NCI-H2171 (cell line): ENCODE measurements around the gene FUCA1.
"Not testable (repeated sequence)": the region's sequence is repeated elsewhere in the genome, so short reads cannot be mapped to it uniquely, and the experiment has no call there.

Experiments
- DNase-seq: peaks from one replicate; lab custom pipeline; 2025; lab: John Stamatoyannopoulos, UW

The FUCA1 gene

DNA sequence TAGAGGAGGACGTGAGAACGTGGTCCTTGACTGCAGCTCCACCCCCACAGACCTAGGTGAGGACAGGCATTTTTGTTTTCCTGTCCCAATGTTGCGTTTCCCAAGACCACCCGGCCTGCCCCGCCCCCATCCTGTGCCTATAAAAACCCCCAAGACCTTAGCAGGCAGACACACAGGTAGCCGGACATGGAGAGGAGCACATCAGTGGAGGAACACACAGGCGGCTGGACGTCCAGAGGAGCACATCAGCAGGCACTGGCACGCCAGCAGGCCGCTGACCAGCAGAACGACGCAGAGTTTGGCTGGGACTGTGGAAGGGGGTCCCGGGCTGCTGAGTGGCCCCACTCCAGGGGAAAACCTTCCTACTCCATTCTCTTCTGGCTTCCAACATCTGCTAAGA, 30.2 kb downstream of the FUCA1 start:
- no peak for DNase-seq

DNA sequence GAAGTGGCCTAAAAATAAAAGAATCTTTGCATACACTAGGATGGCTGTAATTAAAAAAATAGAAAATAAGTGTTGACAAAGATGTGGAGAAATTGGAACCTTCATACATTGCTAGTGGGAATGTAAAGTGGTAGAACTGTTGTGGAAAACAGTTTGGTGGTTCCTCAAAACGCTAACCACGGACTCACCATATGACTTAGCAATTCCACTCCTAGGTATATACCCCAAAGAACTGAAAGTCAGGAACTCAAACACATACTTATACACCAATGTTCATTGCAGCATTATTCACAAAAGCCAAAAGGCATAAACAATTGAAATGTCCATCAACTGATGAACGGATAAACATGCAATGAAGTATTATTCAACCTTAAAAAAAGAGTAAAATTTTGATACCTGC, 32.1 kb downstream of the FUCA1 start:
- DNase-seq, result no peak

DNA sequence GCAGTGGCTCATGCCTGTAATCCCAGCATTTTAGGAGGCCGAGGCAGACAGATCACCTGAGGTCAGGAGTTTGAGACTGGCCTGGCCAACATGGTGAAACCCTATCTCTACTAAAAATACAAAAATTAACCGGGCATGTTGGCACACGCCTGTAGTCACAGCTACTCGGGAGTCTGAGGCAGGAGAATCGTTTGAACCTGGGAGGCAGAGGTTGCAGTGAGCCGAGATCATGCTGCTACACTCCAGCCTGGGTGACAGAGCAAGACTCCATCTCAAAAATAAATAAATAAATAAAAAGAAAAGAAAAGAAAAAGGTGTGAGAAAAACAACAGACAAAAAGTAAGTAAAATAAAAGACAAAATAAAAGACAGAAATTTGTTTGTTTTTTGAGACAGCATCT, 33.9 kb downstream of the FUCA1 start:
- DNase-seq, result not testable (repeated sequence)

DNA sequence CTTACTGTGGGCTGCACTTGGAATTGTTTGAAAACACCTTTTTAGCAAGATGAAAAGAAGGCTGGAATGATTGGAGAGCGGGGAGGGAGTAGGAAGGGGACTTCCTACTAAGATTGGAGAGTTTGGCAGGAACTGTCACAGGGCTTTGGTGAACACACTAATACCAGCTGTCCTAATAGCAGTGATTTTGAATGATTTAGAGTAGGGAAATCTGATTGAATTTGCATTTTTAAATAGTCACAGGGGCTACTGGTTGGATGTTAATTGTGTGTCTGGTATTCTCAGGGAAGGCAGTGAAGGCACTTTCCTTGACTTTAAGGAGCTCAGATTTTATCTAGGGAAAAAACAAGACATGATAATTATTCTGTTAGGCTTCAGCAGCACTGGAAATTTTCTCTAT, 40.4 kb downstream of the FUCA1 start:
- DNase-seq, result no peak

GRCh38 chr1:23826590-23826989, 41.5 kb downstream of the FUCA1 start:
- not testable (repeated sequence) for DNase-seq

DNA sequence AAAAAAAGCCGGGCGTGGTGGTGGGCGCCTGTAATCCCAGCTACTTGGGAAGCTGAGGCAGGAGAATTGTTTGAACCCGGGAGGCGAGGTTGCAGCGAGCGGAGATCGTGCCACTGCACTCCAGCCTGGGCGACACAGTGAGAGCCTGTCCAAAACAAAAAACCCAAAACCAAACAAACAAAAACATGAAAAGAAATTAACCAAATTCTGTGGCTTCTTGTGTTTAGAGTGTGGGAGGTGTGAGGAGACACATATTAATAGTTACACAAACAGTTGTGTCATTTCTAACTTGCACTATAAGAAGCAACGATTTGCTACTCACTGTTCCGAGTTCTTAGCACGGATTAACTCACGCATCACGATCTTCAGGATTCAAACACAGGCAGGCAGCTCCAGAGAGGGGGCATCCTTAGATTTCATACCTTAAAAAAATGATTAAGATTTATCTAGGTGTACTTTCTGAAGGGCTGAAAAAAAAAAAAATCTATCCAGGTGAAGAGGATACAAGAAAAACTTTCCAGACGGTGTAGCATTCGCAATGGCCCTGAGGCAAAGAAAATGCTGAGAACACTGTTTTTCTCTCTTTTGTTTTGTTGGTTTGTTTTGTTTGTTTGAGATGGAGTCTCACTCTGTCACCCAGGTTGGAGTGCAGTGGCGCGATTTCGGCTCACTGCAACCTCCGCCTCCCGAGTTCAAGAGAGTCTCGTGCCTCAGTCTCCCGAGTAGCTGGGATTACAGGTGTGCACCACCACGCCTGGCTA, 42.1 kb downstream of the FUCA1 start:
- no peak for DNase-seq

GRCh38 chr1:23825076-23825761, 42.9 kb downstream of the FUCA1 start, which contains the start of gene HMGCL:
HMGCL (minus strand) TSS chr1:23825429; CDS start chr1:23825415, 14 bp downstream.
- peak; percentile 96 for DNase-seq

DNA sequence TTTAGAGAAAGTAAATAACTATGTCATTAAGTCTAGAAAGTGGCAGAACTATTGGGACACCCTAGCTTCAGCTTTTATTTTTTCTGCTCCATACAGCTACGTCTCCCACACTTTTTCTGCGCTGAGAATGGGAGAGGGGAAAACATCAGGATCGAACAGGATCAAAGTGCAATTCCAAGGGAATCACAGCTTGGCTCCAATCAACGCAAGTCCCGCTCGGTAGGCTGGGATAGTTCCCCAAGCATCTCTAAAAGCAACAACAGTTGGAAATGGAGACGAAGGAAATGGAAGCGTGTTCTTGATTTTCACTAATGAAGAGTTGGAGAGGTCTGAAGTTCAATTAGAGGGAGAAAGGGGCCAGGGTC, 43.4 kb downstream of the FUCA1 start:
- no peak for DNase-seq

DNA sequence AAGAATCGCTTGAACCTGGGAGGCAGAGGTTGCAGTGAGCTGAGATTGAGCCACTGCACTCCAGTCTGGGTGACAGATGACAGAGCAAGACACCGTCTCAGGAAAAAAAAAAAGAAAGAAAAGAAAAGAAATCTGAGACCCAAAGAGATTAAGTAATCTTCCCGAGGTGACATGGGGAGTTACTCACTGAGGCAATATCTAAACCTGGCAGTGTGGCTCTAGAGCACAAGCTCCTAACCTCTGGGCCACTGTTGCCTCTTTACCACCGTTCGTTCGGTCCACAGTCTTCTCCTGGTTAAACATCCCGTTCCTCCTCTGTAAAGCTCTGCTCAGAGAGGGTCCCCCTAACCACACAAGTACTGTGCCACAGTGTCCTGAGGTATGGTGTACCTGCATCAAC, 44.3 kb downstream of the FUCA1 start:
- DNase-seq, result no peak

DNA sequence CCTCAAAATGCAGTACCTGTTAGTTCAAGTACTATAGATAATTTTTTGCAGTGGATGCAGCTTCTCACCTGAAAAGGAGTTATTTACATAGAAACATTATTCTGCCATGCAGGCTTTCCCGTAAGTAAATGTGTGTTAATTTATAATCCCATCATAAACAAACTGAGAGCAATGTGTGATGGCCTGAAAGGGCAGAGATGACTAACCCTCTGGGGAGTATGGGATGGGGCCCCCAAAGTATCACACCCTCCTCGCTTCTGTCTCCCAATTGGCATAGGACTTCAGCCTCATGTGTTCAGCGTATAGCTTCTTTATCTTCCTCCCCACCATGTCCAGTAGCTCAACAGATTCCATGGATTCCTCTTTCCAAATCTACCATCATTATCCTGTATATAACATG, 50.5 kb downstream of the FUCA1 start:
- no peak for DNase-seq

- no peak for DNase-seq
These were observed 51.2 kb downstream of the FUCA1 start for GRCh38 chr1:23816906-23817305.

- DNase-seq, result no peak
These were observed 51.7 kb downstream of the FUCA1 start for GRCh38 chr1:23816361-23816760.

DNA sequence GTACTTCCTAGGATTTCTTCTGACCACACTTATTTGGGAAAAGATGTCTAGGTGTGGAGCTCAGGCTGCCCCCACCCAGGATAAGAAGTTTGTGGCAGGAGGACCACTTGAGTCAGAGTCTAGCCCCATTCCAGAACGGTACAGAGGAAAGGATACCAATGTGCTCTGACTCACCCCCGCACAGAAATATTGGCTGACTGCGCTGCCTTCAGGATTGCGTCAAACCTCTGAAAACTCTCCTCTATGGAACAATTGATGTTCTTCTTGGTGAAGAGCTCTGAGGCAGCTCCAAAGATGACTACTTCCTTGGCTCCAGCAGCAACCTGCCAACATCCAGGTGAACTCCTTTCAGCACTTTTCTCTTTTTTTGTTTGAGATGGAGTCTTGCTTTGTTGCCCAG, 54.1 kb downstream of the FUCA1 start:
- no peak for DNase-seq

DNA sequence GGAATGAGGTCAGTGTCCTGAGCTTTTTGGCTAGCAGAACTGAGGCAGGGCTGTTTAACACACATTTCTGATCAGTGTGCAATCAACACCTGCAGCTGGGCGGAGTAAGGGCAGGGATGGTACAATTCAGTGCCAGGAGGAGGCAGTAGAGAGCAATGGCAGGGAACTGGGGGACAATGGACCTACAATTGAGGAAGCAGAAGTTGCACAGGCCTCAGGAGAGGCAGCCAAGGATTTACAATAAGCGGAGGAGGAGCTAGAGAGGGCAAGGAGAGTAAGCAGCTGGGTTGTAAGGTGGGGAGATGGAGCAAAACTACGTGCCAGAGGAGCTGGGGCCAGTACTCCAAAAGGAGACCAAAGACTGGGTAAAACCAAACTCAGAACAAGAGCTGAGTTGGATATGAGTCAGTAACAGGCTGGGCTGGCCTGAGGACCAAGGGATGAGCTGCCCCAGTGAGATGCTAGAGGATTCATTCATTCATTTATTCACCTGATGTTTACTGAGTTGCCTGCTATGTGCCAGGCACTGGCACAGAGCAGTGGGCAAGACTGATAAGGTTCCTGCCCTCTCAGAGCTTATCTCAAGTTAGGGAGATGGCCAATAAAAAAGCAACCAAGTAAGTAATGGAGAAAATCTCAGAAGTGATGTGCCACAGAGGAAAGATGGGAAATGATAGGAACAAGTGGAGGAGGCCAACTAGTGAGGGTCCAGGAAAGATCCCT, 57.1 kb downstream of the FUCA1 start:
- DNase-seq, result no peak

DNA sequence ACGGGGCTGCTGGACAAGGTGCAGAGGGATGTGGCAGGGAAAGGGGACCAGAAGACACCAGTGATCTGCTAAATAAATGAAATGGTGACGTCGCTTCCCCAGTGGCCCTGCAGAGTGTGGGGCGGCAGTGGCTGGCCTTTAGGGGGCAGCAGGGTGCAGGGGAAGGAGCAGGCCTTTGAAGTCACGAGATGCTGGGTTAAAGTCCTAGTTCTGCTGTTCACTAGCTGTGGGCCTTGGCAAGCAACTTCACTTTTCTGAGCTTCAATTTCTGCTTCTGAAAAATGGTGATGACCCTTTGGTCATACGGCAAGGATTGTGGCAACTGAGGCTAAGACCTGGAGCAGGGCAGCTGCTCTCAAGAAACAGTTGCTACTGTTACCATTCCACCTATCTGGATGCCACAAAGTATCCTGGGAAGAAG, 58.3 kb downstream of the FUCA1 start:
- DNase-seq, result peak; percentile 34

DNA sequence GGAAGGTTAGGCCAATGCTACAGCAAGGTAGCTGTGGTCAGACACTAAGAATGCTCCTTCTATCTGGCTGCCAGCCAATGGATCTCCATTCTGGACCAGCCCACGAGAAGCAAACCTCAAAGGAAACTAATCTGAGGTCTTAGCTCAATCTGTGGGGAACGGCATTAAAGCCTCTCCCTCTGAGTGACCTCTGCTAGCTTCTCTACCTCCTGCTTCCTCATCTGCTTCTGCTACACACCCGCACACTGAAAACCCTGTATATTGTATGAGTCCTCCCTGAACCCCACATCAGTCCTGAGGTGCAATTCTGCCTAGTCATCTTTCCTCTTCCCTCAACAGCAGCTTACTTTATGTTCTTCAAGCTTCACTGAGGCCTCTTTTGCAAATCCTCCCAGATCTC, 60.6 kb downstream of the FUCA1 start:
- no peak for DNase-seq

DNA sequence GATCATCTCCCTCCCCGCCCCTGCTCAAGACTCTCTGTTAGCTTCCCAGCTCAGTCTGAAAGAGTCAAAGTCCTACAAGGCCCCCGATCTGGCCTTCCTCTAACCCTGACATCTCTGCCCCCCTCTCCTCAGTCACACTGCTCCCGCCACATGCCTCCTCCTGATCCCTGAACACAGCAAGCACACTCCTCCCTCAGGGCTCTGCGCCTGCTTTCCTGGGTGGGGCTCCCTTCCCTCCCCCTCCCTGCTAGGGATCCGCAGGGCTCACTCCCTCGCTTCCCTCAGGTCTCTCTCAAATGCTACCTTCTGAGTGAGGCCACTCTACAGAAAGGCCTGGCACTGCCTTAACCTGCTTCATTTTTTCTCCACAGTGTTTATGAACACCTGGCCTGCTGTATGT, 61.8 kb downstream of the FUCA1 start:
- DNase-seq, result no peak

- DNase-seq, result no peak
These were observed 63.1 kb downstream of the FUCA1 start for GRCh38 chr1:23805025-23805424.

GRCh38 chr1:23804183-23804835, 63.8 kb downstream of the FUCA1 start:
- no peak for DNase-seq

GRCh38 chr1:23803674-23804073, 64.4 kb downstream of the FUCA1 start:
- no peak for DNase-seq

DNA sequence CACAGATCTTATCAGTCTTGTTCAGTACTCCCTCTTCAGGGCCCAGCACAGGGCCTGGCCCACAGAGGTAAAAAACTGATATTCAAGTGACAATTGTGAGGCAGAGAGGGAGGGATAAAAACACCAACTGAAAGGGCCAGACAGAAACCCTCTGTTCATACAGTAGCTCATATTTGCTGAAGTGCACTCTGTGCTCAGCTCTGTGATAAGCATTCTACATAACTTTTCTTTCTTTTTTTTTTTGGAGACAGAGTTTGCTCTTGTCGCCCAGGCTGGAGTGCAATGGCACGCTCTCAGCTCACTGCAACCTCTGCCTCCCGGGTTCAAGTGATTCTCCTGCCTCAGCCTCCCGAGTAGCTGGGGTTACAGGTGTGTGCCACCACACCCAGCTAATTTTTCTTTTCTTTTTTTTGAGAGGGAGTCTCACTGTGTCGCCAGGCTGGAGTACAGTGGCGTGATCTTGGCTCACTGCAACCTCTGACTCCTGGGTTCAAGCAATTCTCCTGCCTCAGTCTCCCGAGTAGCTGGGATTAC, 65.2 kb downstream of the FUCA1 start:
- not testable (repeated sequence) for DNase-seq

GRCh38 chr1:23801876-23802275, 66.2 kb downstream of the FUCA1 start:
- DNase-seq, result no peak
